ENCODE measurements around the gene XPR1. TPM values are rescaled to one million over a fixed set of nuclear protein-coding genes. Genes with fewer than 3 reads are reported as not detected.

The XPR1 gene
- total and polyA plus RNA-seq, 10 of the 15 experiments (the other 5 are each of a cell fraction or from before 2014, with no cell fraction given) = 1.1 to 33.9 (median 11.3) TPM

DNA sequence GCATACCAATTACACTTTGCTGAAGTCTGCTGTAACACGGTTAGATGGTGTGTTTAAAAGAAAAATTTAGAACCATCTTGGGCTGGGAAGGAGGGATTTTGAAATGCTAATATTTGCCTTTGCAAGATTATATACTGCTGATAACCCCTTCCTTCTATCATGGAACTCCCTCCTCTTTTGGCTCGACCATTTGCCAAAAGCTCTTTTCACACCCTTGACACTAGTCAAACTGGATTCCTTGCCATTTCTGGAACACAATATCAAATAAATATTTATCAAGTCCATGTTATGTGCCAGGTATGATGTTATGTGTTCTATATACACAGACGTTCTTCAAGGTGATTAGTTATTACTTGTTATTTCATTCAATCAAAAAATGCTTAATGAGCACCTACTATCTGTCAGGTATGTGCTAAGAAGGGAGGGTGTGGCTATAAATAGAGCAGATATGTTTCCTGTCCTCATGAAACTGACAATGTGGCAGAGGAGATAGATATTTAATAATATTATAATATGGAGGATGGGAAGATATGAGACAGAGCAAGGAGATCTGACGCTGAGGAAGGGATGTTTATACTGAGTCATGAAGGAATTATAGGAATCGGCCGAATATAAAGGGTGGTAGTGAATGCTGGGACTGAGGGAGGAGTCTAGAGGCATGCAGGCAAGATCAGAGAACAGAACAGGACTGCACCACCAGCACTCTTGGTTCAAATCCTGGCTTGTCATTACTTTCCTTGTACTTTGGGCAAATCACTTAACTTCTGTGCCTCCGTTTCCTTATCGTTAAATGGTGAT lies 16.1 kb upstream of the XPR1 start:
- SMC1A ChIA-PET (ENCODE audit: uncharacterized antibody, unreplicated experiment) = interaction anchor here (1.2 kb wide), 1 partner anchor 31 kb away, joined by 4 read pairs; no protein-coding TSS in a partner anchor
- H3K4me3 ChIP-seq = no peak overlapping the region
- CTCF ChIA-PET = no interaction called here
- intact Hi-C loops (cut with micrococcal nuclease; ENCODE audit: unreplicated experiment) = no loop called here
- BruUV-seq (replicated peaks) = no TSS peak
- DNase-seq (ENCODE audit: low read depth, low spot score) = no peak
- H2AFZ ChIP-seq (ENCODE audit: control insufficient read depth, low read depth, low read length) = no peak overlapping the region
- no peaks in the 10 kb centered on the region for H3K9me3 ChIP-seq (replicated peaks; ENCODE audit: control insufficient read depth, insufficient read depth, low read length)
- no peaks in the 10 kb centered on the region for H3K79me2 ChIP-seq (ENCODE audit: control insufficient read depth, insufficient read depth, low read length)
- no peak for ATAC-seq
- H4K20me1 ChIP-seq (ENCODE audit: control insufficient read depth, insufficient read depth) = no peaks in the 10 kb centered on the region
- POLR2A ChIA-PET = no interaction called here
- no peak overlapping the region for H3K4me2 ChIP-seq (ENCODE audit: control insufficient read depth, insufficient read depth)
- no peak overlapping the region for H3K9ac ChIP-seq (ENCODE audit: control insufficient read depth, insufficient read depth, low read length)
- H3K27me3 ChIP-seq (replicated peaks in 1 of 2; ENCODE audit: control insufficient read depth in 2 of 2, insufficient read depth in 2 of 2, low read length in 1 of 2) = no peaks in the 10 kb centered on the region
- in situ Hi-C loops (cut with MboI) = no loop called here
- H3K36me3 ChIP-seq (ENCODE audit: control insufficient read depth in 2 of 2, insufficient read depth in 2 of 2, low read length in 1 of 2) = no peaks in the 10 kb centered on the region
- FAIRE-seq = no peak
- H3K27ac ChIP-seq (ENCODE audit: control insufficient read depth, insufficient read depth) = no peak overlapping the region
- H3K4me1 ChIP-seq (ENCODE audit: control insufficient read depth, insufficient read depth, low read length) = no peaks in the 10 kb centered on the region
- 50% methylated on average over 8 of the region's 8 CpGs for WGBS (ENCODE audit: insufficient coverage, insufficient replicate concordance, low lambda C conversion rate, missing lambda C conversion rate)
- TF ChIP-seq NFIC (IDR thresholded peaks at IDR 0.05; ENCODE audit: low read depth, low read length) (no peak), RBBP5 (conservative IDR thresholded peaks at IDR 0.05) (no peak), FOXK2 (IDR thresholded peaks at IDR 0.05) (no peak), ATF7 (IDR thresholded peaks at IDR 0.05; ENCODE audit: low read depth) (no peak), CREM (IDR thresholded peaks at IDR 0.05; ENCODE audit: low read depth) (no peak), CHD2 (IDR thresholded peaks at IDR 0.05; ENCODE audit: borderline replicate concordance, low read depth, low read length) (no peak), STAT1 (conservative IDR thresholded peaks at IDR 0.05) (no peak), EP300 (IDR thresholded peaks at IDR 0.05; ENCODE audit: borderline replicate concordance in 1 of 2, control insufficient read depth in 1 of 2, low read depth in 2 of 2, low read length in 2 of 2) (no peak), PAX5 (IDR thresholded peaks at IDR 0.05; ENCODE audit: borderline replicate concordance, low read depth, low read length) (no peak), MYB (IDR thresholded peaks at IDR 0.05; ENCODE audit: borderline replicate concordance, low read depth, low read length) (no peak), RB1 (IDR thresholded peaks at IDR 0.05; ENCODE audit: borderline replicate concordance) (no peak), NR2C1 (IDR thresholded peaks at IDR 0.05) (no peak), KAT2A (conservative IDR thresholded peaks at IDR 0.05; ENCODE audit: control insufficient read depth, low read depth, low read length) (no peak)
- TF ChIP-seq, protein P1, sequence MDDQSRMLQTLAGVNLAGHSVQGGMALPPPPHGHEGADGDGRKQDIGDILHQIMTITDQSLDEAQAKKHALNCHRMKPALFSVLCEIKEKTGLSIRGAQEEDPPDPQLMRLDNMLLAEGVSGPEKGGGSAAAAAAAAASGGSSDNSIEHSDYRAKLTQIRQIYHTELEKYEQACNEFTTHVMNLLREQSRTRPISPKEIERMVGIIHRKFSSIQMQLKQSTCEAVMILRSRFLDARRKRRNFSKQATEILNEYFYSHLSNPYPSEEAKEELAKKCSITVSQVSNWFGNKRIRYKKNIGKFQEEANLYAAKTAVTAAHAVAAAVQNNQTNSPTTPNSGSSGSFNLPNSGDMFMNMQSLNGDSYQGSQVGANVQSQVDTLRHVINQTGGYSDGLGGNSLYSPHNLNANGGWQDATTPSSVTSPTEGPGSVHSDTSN (IDR thresholded peaks at IDR 0.05; ENCODE audit: insufficient replicate concordance, low read depth, low read length) = no peak
- TF ChIP-seq, protein P2, sequence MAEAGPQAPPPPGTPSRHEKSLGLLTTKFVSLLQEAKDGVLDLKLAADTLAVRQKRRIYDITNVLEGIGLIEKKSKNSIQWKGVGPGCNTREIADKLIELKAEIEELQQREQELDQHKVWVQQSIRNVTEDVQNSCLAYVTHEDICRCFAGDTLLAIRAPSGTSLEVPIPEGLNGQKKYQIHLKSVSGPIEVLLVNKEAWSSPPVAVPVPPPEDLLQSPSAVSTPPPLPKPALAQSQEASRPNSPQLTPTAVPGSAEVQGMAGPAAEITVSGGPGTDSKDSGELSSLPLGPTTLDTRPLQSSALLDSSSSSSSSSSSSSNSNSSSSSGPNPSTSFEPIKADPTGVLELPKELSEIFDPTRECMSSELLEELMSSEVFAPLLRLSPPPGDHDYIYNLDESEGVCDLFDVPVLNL (IDR thresholded peaks at IDR 0.05; ENCODE audit: low read depth, low read length) = no peak
- RAD21 ChIA-PET (ENCODE audit: unreplicated experiment) = no interaction called here
